ENCODE results near the gene DENND1A. TPM values are rescaled to one million over a fixed set of nuclear protein-coding genes. Genes with fewer than 3 reads are reported as not detected.
"Not testable (repeated sequence)": the region's sequence is repeated elsewhere in the genome, so short reads cannot be mapped to it uniquely, and the experiment has no call there.

Gene DENND1A
- total RNA-seq, 2 experiments from 2014 or later = 12.8 to 14.8 TPM

DNA sequence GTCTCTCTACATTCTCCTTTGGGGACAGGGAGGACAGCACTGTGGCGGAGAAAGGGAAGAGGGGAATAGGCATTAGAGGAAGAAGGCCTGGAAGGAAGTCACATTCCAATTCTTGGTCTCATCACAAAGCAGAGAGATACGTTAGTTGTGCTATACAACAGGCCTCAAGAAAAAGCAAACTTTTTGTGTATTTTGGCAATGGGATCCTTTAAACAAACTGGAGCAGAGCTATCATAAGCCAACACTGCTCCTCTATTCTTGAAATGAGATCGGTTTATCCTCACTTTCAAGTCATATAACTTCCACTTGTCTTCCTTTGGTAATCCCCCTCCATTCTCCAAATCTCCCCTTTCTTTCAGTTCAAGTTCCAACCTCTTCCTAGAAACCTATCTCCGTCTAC, 6.5 kb downstream of the DENND1A start:
- ChIA-PET POLR2A (no interaction called here), CTCF (no interaction called here)
- Mint-ChIP-seq H3K27ac (no peak overlapping the region), H3K4me1 (peaks cover 20% of the 10 kb centered on the region), H3K36me3 (ENCODE audit: low read depth) (no peaks in the 10 kb centered on the region), H3K27me3 (no peaks in the 10 kb centered on the region), H3K9me3 (no peaks in the 10 kb centered on the region), H3K4me3 (no peak overlapping the region)
- DNase-seq = no peak

- H3K36me3 Mint-ChIP-seq (ENCODE audit: low read depth) = no peaks in the 10 kb centered on the region
- H3K27ac Mint-ChIP-seq = no peak overlapping the region
- CTCF ChIA-PET = no interaction called here
- no peak overlapping the region for H3K4me3 Mint-ChIP-seq
- H3K9me3 Mint-ChIP-seq = no peaks in the 10 kb centered on the region
- no peak for DNase-seq
- no peaks in the 10 kb centered on the region for H3K27me3 Mint-ChIP-seq
- H3K4me1 Mint-ChIP-seq = peaks cover 15% of the 10 kb centered on the region
- POLR2A ChIA-PET = no interaction called here
These were observed 7.0 kb downstream of the DENND1A start for GRCh38 chr9:123922911-123923310.

GRCh38 chr9:123922431-123922830, 7.5 kb downstream of the DENND1A start:
- Mint-ChIP-seq H3K4me3 (no peak overlapping the region), H3K27me3 (no peaks in the 10 kb centered on the region), H3K27ac (no peak overlapping the region), H3K4me1 (peaks cover 10% of the 10 kb centered on the region), H3K36me3 (ENCODE audit: low read depth) (no peaks in the 10 kb centered on the region), H3K9me3 (no peaks in the 10 kb centered on the region)
- POLR2A ChIA-PET = no interaction called here
- DNase-seq = no peak
- CTCF ChIA-PET = no interaction called here

GRCh38 chr9:123914517-123915196, 15.3 kb downstream of the DENND1A start:
- Mint-ChIP-seq H3K4me1 (peaks cover 3% of the 10 kb centered on the region), H3K27ac (no peak overlapping the region), H3K4me3 (no peak overlapping the region), H3K36me3 (ENCODE audit: low read depth) (no peaks in the 10 kb centered on the region), H3K27me3 (no peaks in the 10 kb centered on the region), H3K9me3 (no peaks in the 10 kb centered on the region)
- ChIA-PET CTCF (no interaction called here), POLR2A (no interaction called here)
- no peak for DNase-seq

DNA sequence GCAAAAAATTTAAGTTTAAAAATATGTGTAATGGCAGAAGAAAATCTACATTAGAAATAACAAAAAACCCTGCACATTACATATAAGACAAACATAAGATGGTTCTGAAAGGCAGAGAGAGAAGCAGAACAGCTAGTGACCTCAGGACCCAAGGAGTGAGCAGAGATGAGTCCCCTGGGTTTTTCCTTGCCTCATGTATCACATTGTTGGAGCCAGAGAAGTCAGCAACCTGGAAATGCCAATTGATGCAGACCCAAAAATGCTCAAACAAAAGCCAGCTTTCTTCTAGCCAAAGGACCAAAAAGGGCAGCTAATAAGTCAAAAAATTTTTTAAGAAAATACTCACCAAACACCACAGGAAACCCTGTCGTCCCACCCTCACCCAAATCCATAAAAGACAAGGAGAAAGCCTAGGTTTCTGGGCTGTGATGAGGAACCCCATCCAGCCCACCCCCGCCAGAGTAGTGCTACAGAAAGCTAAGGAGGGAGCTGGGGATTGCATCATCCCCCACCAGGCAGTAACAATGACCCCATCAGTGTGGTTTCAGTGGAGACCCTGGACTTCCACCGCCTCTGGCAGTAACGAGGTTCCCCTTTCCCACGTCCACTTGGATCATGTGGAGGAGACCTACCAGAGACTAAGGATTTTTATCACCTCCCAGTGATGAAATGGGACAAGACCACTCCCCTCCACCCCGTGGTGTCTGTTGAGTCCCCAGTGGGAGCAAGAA, 17.6 kb downstream of the DENND1A start:
- ChIA-PET POLR2A (no interaction called here), CTCF (no interaction called here)
- peaks cover 3% of the 10 kb centered on the region for H3K9me3 Mint-ChIP-seq
- DNase-seq = no peak
- H3K4me3 Mint-ChIP-seq = no peak overlapping the region
- no peaks in the 10 kb centered on the region for H3K27me3 Mint-ChIP-seq
- H3K36me3 Mint-ChIP-seq (ENCODE audit: low read depth) = no peaks in the 10 kb centered on the region
- H3K4me1 Mint-ChIP-seq = peaks cover 3% of the 10 kb centered on the region
- no peak overlapping the region for H3K27ac Mint-ChIP-seq

- H3K9me3 Mint-ChIP-seq = peaks cover 3% of the 10 kb centered on the region
- DNase-seq = no peak
- no peaks in the 10 kb centered on the region for H3K36me3 Mint-ChIP-seq (ENCODE audit: low read depth)
- ChIA-PET CTCF (no interaction called here), POLR2A (no interaction called here)
- no peak overlapping the region for H3K27ac Mint-ChIP-seq
- H3K4me1 Mint-ChIP-seq = peaks cover 3% of the 10 kb centered on the region
- H3K4me3 Mint-ChIP-seq = no peak overlapping the region
- H3K27me3 Mint-ChIP-seq = no peaks in the 10 kb centered on the region
These were observed 18.9 kb downstream of the DENND1A start for GRCh38 chr9:123911024-123911423.

DNA sequence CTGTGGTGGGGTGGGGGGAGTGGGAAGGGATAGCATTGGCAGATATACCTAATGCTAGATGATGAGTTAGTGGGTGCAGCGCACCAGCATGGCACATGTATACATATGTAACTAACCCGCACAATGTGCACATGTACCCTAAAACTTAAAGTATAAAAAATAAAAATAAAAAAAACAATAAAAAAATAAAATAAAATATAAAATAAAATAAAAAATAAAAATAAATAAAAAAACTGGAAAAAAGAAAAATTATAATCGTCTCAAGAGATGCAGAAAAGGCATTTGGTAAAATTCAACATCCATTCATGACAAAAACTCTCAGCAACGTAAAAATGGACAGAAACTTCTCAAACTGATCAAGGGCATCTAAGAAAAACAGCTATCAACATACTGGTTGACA, 20.7 kb downstream of the DENND1A start:
- H3K9me3 Mint-ChIP-seq; H3K27me3 Mint-ChIP-seq; CTCF ChIA-PET; H3K4me3 Mint-ChIP-seq; H3K36me3 Mint-ChIP-seq (ENCODE audit: low read depth); H3K27ac Mint-ChIP-seq; POLR2A ChIA-PET; H3K4me1 Mint-ChIP-seq; DNase-seq: not testable (repeated sequence)

DNA sequence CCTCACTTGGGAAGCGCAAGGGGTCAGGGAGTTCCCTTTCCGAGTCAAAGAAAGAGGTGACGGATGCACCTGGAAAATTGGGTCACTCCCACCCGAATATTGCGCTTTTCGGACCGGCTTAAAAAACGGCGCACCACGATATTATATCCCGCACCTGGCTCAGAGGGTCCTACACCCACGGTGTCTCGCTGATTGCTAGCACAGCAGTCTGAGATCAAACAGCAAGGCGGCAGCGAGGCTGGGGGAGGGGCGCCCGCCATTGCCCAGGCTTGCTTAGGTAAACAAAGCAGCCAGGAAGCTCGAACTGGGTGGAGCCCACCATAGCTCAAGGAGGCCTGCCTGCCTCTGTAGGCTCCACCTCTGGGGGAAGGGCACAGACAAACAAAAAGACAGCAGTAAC, 26.4 kb downstream of the DENND1A start:
- H3K4me1 Mint-ChIP-seq; H3K9me3 Mint-ChIP-seq; POLR2A ChIA-PET; DNase-seq; H3K27ac Mint-ChIP-seq; H3K27me3 Mint-ChIP-seq; H3K4me3 Mint-ChIP-seq; H3K36me3 Mint-ChIP-seq (ENCODE audit: low read depth); CTCF ChIA-PET: not testable (repeated sequence)

GRCh38 chr9:123894822-123895221, 35.1 kb downstream of the DENND1A start:
- no peak overlapping the region for H3K27ac Mint-ChIP-seq
- no peaks in the 10 kb centered on the region for H3K27me3 Mint-ChIP-seq
- POLR2A ChIA-PET = no interaction called here
- H3K4me3 Mint-ChIP-seq = no peak overlapping the region
- CTCF ChIA-PET = interaction anchor here (0.7 kb wide), 1 partner anchor 13 kb away, joined by 3 read pairs; no protein-coding TSS in a partner anchor
- no peak for DNase-seq
- H3K4me1 Mint-ChIP-seq = no peaks in the 10 kb centered on the region
- H3K9me3 Mint-ChIP-seq = no peaks in the 10 kb centered on the region
- H3K36me3 Mint-ChIP-seq (ENCODE audit: low read depth) = no peaks in the 10 kb centered on the region

DNA sequence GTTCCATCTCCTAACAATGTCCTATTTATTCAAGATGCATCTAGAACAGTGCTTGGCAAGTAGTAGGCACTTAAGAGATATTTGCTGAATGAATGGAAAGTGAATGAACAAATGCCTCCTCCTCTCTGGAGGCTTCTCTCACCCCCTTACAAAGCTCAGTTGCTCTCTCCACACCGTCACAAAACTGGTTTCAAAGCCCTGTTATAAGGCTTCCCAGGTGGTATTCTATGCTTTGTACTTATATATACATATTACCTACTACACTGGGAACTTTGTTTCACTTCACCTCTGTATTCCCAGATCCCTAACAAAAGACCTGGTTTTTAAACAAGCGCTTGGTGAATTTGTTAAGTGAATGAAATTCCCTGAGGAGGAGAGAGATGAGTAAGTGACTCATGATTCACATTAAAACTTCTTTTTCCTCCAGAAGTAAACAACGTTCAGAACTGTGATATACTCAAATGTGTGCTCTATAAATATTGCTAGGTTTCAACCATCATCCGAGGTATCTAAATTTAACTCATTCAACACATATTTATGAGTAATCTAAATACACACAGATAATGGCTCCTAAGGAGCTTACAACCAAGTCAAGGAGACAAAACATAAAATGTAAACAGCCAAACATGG, 36.0 kb downstream of the DENND1A start:
- Mint-ChIP-seq H3K27me3 (no peaks in the 10 kb centered on the region), H3K36me3 (ENCODE audit: low read depth) (no peaks in the 10 kb centered on the region), H3K27ac (no peak overlapping the region), H3K9me3 (no peaks in the 10 kb centered on the region), H3K4me1 (no peaks in the 10 kb centered on the region), H3K4me3 (no peak overlapping the region)
- ChIA-PET POLR2A (no interaction called here), CTCF (interaction anchor here (0.7 kb wide), 1 partner anchor 12 kb away, joined by 3 read pairs; no protein-coding TSS in a partner anchor)
- no peak for DNase-seq

- no peaks in the 10 kb centered on the region for H3K4me1 Mint-ChIP-seq
- H3K27me3 Mint-ChIP-seq = no peaks in the 10 kb centered on the region
- H3K36me3 Mint-ChIP-seq (ENCODE audit: low read depth) = no peaks in the 10 kb centered on the region
- no peaks in the 10 kb centered on the region for H3K9me3 Mint-ChIP-seq
- H3K4me3 Mint-ChIP-seq = no peak overlapping the region
- ChIA-PET POLR2A (no interaction called here), CTCF (no interaction called here)
- DNase-seq = no peak
- no peak overlapping the region for H3K27ac Mint-ChIP-seq
These were observed 36.8 kb downstream of the DENND1A start for GRCh38 chr9:123893115-123893514.

DNA sequence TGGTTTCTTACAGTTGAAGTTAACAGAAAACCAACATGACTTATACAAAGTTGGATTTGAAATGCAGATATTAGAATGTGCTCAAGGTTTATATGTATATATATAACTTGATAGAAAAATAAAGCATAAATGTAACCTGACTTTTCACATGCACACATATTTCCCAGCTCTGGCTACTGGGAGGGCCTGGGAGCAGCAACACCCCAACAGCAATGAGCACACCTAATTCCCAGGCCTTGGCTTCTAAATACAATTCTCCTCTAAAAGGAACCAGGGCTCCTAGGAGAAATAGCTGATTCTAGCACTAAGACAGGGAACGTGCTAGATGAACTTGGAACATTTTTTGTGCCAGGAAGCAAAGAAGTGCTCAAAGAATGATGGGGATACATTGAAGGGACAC, 42.1 kb downstream of the DENND1A start:
- Mint-ChIP-seq H3K4me1 (no peaks in the 10 kb centered on the region), H3K9me3 (no peaks in the 10 kb centered on the region), H3K27me3 (no peaks in the 10 kb centered on the region), H3K36me3 (ENCODE audit: low read depth) (no peaks in the 10 kb centered on the region), H3K4me3 (no peak overlapping the region), H3K27ac (no peak overlapping the region)
- ChIA-PET POLR2A (no interaction called here), CTCF (no interaction called here)
- no peak for DNase-seq

- CTCF ChIA-PET; H3K36me3 Mint-ChIP-seq (ENCODE audit: low read depth); H3K27me3 Mint-ChIP-seq; H3K9me3 Mint-ChIP-seq; H3K4me3 Mint-ChIP-seq; DNase-seq; H3K4me1 Mint-ChIP-seq; POLR2A ChIA-PET; H3K27ac Mint-ChIP-seq: not testable (repeated sequence)
These were observed 44.1 kb downstream of the DENND1A start for GRCh38 chr9:123885834-123886233.

- Mint-ChIP-seq H3K9me3 (no peaks in the 10 kb centered on the region), H3K36me3 (ENCODE audit: low read depth) (no peaks in the 10 kb centered on the region), H3K27ac (no peak overlapping the region), H3K4me1 (peaks cover 8% of the 10 kb centered on the region), H3K4me3 (no peak overlapping the region), H3K27me3 (no peaks in the 10 kb centered on the region)
- DNase-seq = no peak
- ChIA-PET CTCF (no interaction called here), POLR2A (no interaction called here)
These were observed 46.3 kb downstream of the DENND1A start for GRCh38 chr9:123883634-123884033.

Data from activated CD4-positive, alpha-beta memory T cell treated with anti-CD3 and anti-CD28 coated beads, Interleukin-2, amount 10 ng/mL, durations not matched to agents 7 days and 5 days (primary cell).